RWPE2 (cell line): ENCODE measurements around the gene HABP4.

Source experiments
- ATAC-seq: fragments of 200-7000 bp; cut with Tn5 transposase; 3 replicates; pipeline ENCODE4 v1.9.1; 2021; ENCODE audit warnings: low read depth
- DNase-seq: peaks from one replicate; pipeline ENCODE4 v3.0.0-alpha.2; 2020; ENCODE audit warnings: low spot score
- H3K27ac ChIP-seq: fragments of 450-650 bp; 2 replicates; pipeline ENCODE4 v1.5.1; 2017; ENCODE audit warnings: mild to moderate bottlenecking; ENCODE audit not compliant: poor library complexity, severe bottlenecking
- H3K27me3 ChIP-seq: fragments of 250-450 bp; sonication (Bioruptor Pico); 2 replicates; pipeline ENCODE4 v1.5.1; 2021; ENCODE audit warnings: mild to moderate bottlenecking, moderate library complexity; ENCODE audit not compliant: insufficient read depth, poor library complexity, severe bottlenecking
- H3K36me3 ChIP-seq: fragments of 250-450 bp; sonication (Bioruptor Pico); 2 replicates; pipeline ENCODE4 v1.5.1; 2020; ENCODE audit warnings: low read depth, mild to moderate bottlenecking, moderate library complexity
- H3K4me1 ChIP-seq: fragments of 250-450 bp; sonication (Bioruptor Pico); 2 replicates; pipeline ENCODE4 v1.5.1; 2021; ENCODE audit warnings: mild to moderate bottlenecking, moderate library complexity; ENCODE audit not compliant: insufficient read depth, poor library complexity, severe bottlenecking
- H3K4me3 ChIP-seq: fragments of 250-450 bp; sonication (Bioruptor Pico); 2 replicates; pipeline ENCODE4 v1.5.1; 2021; ENCODE audit warnings: mild to moderate bottlenecking, moderate library complexity; ENCODE audit not compliant: severe bottlenecking
- H3K9me3 ChIP-seq: fragments of 250-450 bp; sonication (Bioruptor Pico); 2 replicates; pipeline ENCODE4 v1.5.1; 2021; ENCODE audit warnings: mild to moderate bottlenecking, moderate library complexity; ENCODE audit not compliant: severe bottlenecking
- CTCF ChIP-seq: fragments of 450-650 bp; IDR thresholded peaks from one replicate; pipeline ENCODE4 v1.5.1; 2017; ENCODE audit warnings: mild to moderate bottlenecking, moderate library complexity; ENCODE audit not compliant: poor library complexity, severe bottlenecking

HABP4 gene

GRCh38 chr9:96459268-96460007 is 9.5 kb downstream of the HABP4 start:
- no peak for DNase-seq
- no peak overlapping the region for H3K27ac ChIP-seq
- no peaks in the 10 kb centered on the region for H3K9me3 ChIP-seq
- no peak overlapping the region for H3K4me3 ChIP-seq
- 0 out of 3 replicates have a peak, but pooled peaks have one; percentile 35 for ATAC-seq
- TF ChIP-seq CTCF = no peak
- peaks cover 14% of the 10 kb centered on the region; the same call in 1 of the 2 replicates for H3K36me3 ChIP-seq
- no peaks in the 10 kb centered on the region for H3K4me1 ChIP-seq
- H3K27me3 ChIP-seq = no peaks in the 10 kb centered on the region

- Histone ChIP-seq H3K4me1 (no peaks in the 10 kb centered on the region), H3K4me3 (no peak overlapping the region), H3K27ac (no peak overlapping the region), H3K36me3 (peaks cover 18% of the 10 kb centered on the region; the same call in 1 of the 2 replicates), H3K27me3 (no peaks in the 10 kb centered on the region), H3K9me3 (no peaks in the 10 kb centered on the region)
- DNase-seq (no peak), ATAC-seq (no peak)
- TF ChIP-seq CTCF = no peak
Observed at GRCh38 chr9:96460470-96460869, 10.5 kb downstream of the HABP4 start.

- no peak overlapping the region for H3K27ac ChIP-seq
- H3K36me3 ChIP-seq = peaks cover 22% of the 10 kb centered on the region; the same call in 1 of the 2 replicates
- H3K4me3 ChIP-seq = no peak overlapping the region
- no peak for DNase-seq
- H3K9me3 ChIP-seq = no peaks in the 10 kb centered on the region
- no peak for ATAC-seq
- no peaks in the 10 kb centered on the region for H3K27me3 ChIP-seq
- TF ChIP-seq CTCF = no peak
- H3K4me1 ChIP-seq = no peaks in the 10 kb centered on the region
Observed at GRCh38 chr9:96460882-96461281, 10.9 kb downstream of the HABP4 start.

GRCh38 chr9:96461336-96461735 is 11.4 kb downstream of the HABP4 start:
- Histone ChIP-seq H3K9me3 (no peaks in the 10 kb centered on the region), H3K4me3 (no peak overlapping the region), H3K36me3 (peaks cover 22% of the 10 kb centered on the region; the same call in 1 of the 2 replicates), H3K27ac (no peak overlapping the region), H3K27me3 (no peaks in the 10 kb centered on the region), H3K4me1 (no peaks in the 10 kb centered on the region)
- no peak for ATAC-seq
- no peak for DNase-seq
- TF ChIP-seq CTCF = no peak

GRCh38 chr9:96462541-96462940 is 12.6 kb downstream of the HABP4 start:
- H3K27ac ChIP-seq = no peak overlapping the region
- ATAC-seq (no peak), DNase-seq (no peak)
- no peaks in the 10 kb centered on the region for H3K4me1 ChIP-seq
- TF ChIP-seq CTCF = no peak
- no peak overlapping the region for H3K4me3 ChIP-seq
- peaks cover 22% of the 10 kb centered on the region; the same call in 1 of the 2 replicates for H3K36me3 ChIP-seq
- no peaks in the 10 kb centered on the region for H3K9me3 ChIP-seq
- no peaks in the 10 kb centered on the region for H3K27me3 ChIP-seq
